ENCODE measurements around the gene AGFG1.

DNA sequence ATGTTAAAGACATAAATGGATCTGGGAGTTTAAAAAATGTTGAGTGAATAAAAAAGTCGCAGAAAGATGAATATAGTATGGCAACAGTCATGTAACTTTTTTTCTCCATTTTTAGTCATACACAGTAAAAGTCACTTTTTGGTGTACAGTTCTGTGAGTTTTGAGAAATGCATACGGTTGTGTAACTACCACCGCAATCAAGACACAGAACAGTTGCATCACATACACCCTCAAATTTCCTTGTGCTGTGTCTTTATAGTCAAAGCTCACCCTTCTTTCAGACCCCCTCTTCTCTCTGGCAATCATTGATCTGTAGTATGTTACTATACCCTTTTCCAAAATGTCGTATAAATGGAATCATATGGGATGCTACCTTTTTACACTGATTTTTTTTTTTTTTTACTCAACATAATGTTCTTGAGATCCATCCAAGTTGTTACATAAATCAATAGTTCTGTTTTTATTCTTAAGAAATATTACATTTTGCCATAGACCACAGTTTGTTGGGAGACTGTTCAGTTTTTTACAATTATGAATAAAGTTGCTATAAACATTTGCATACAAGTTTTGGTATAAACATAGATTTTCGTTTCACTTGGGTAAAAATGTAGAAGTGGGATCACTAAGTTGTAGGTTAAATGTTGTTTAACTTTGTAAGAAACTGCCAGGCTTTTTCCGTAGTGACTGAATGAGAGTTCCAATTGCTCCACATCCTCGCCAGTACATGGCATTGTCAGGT, 35.4 kb upstream of the AGFG1 start:
- TF ChIP-seq, protein P1, sequence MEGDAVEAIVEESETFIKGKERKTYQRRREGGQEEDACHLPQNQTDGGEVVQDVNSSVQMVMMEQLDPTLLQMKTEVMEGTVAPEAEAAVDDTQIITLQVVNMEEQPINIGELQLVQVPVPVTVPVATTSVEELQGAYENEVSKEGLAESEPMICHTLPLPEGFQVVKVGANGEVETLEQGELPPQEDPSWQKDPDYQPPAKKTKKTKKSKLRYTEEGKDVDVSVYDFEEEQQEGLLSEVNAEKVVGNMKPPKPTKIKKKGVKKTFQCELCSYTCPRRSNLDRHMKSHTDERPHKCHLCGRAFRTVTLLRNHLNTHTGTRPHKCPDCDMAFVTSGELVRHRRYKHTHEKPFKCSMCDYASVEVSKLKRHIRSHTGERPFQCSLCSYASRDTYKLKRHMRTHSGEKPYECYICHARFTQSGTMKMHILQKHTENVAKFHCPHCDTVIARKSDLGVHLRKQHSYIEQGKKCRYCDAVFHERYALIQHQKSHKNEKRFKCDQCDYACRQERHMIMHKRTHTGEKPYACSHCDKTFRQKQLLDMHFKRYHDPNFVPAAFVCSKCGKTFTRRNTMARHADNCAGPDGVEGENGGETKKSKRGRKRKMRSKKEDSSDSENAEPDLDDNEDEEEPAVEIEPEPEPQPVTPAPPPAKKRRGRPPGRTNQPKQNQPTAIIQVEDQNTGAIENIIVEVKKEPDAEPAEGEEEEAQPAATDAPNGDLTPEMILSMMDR (IDR thresholded peaks at IDR 0.05; ENCODE audit: insufficient read depth, low read length), result no peak
- TF ChIP-seq, protein P2, sequence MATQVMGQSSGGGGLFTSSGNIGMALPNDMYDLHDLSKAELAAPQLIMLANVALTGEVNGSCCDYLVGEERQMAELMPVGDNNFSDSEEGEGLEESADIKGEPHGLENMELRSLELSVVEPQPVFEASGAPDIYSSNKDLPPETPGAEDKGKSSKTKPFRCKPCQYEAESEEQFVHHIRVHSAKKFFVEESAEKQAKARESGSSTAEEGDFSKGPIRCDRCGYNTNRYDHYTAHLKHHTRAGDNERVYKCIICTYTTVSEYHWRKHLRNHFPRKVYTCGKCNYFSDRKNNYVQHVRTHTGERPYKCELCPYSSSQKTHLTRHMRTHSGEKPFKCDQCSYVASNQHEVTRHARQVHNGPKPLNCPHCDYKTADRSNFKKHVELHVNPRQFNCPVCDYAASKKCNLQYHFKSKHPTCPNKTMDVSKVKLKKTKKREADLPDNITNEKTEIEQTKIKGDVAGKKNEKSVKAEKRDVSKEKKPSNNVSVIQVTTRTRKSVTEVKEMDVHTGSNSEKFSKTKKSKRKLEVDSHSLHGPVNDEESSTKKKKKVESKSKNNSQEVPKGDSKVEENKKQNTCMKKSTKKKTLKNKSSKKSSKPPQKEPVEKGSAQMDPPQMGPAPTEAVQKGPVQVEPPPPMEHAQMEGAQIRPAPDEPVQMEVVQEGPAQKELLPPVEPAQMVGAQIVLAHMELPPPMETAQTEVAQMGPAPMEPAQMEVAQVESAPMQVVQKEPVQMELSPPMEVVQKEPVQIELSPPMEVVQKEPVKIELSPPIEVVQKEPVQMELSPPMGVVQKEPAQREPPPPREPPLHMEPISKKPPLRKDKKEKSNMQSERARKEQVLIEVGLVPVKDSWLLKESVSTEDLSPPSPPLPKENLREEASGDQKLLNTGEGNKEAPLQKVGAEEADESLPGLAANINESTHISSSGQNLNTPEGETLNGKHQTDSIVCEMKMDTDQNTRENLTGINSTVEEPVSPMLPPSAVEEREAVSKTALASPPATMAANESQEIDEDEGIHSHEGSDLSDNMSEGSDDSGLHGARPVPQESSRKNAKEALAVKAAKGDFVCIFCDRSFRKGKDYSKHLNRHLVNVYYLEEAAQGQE (IDR thresholded peaks at IDR 0.05; ENCODE audit: insufficient replicate concordance, low read depth), result no peak
- no peak for TF ChIP-seq POLR2AphosphoS5 (IDR thresholded peaks at IDR 0.05; ENCODE audit: low read depth)
- no peak for TF ChIP-seq GABPA (IDR thresholded peaks at IDR 0.05; ENCODE audit: low read depth)
- TF ChIP-seq SPI1 (IDR thresholded peaks at IDR 0.05; ENCODE audit: borderline replicate concordance, low read depth), result no peak
